Stimulated activated CD8-positive, alpha-beta memory T cell treated with anti-CD3 and anti-CD28 coated beads, Interleukin-4, amount 100 ng/mL, for 4 hours (primary cell): Measurements from ENCODE around the gene ALLC.

Experiments
- DNase-seq, 2 donors: peaks; one replicate each; pipeline ENCODE4 v3.0.0-alpha.2; 2020; ENCODE audit warnings: low read depth in 2 of 2, low spot score in 1 of 2

Gene ALLC

GRCh38 chr2:3675687-3676086, 17.7 kb downstream of the ALLC start:
- no peak for DNase-seq

GRCh38 chr2:3677436-3677835, 19.4 kb downstream of the ALLC start:
- no peak for DNase-seq

- no peak for DNase-seq
Measured at GRCh38 chr2:3678212-3678611, 20.2 kb downstream of the ALLC start.

- DNase-seq: no peak
Measured at GRCh38 chr2:3679180-3679579, 21.2 kb downstream of the ALLC start.

GRCh38 chr2:3679616-3680393, 21.8 kb downstream of the ALLC start:
- DNase-seq: no peak

- no peak for DNase-seq
Measured at GRCh38 chr2:3680548-3681345, 22.7 kb downstream of the ALLC start.

GRCh38 chr2:3681625-3682024, 23.6 kb downstream of the ALLC start:
- no peak for DNase-seq

GRCh38 chr2:3682811-3683210, 24.8 kb downstream of the ALLC start:
- no peak for DNase-seq

- DNase-seq: no peak
Measured at GRCh38 chr2:3683748-3684454, 25.9 kb downstream of the ALLC start.

- no peak for DNase-seq
Measured at GRCh38 chr2:3689998-3690748, 32.2 kb downstream of the ALLC start.

GRCh38 chr2:3692375-3692774, 34.4 kb downstream of the ALLC start:
- no peak for DNase-seq

GRCh38 chr2:3696545-3696944, 38.5 kb downstream of the ALLC start:
- no peak for DNase-seq

GRCh38 chr2:3701071-3701470, 43.1 kb downstream of the ALLC start:
- no peak for DNase-seq

GRCh38 chr2:3703236-3703756, 45.3 kb downstream of the ALLC start, which contains the start of gene DCDC2C:
TSS of gene DCDC2C (plus strand) at chr2:3703575. CDS start at chr2:3703752, 177 bp downstream.
- DNase-seq: no peak

- no peak for DNase-seq
Measured at GRCh38 chr2:3703757-3704355, 45.9 kb downstream of the ALLC start.

GRCh38 chr2:3704692-3705091, 46.7 kb downstream of the ALLC start:
- no peak for DNase-seq

GRCh38 chr2:3705782-3706181, 47.8 kb downstream of the ALLC start:
- no peak for DNase-seq

- DNase-seq: no peak
Measured at GRCh38 chr2:3706892-3707291, 48.9 kb downstream of the ALLC start.

GRCh38 chr2:3708576-3708975, 50.6 kb downstream of the ALLC start:
- no peak for DNase-seq

- no peak for DNase-seq
Measured at GRCh38 chr2:3709225-3709624, 51.2 kb downstream of the ALLC start.
